PC-9 (cell line): Measurements from ENCODE around the gene TBX15. TPM values are rescaled to one million over a fixed set of nuclear protein-coding genes. Genes with fewer than 3 reads are reported as not detected.

Source experiments
- BruUV-seq: library from RNA; stranded (reverse); fragments of 400-500 nt; replicated peaks from 2 replicates; lab custom pipeline; 2021; lab: Mats Ljungman, UMichigan
- CTCF ChIA-PET: fragments of 300-600 bp; sonication (Branson Sonifier 250); formaldehyde crosslinking; loops from one replicate; lab custom pipeline; 2022; ENCODE audit warnings: antibody characterized with exemption; lab: Charles Lee
- POLR2A ChIA-PET: fragments of 300-600 bp; sonication (Branson Sonifier 250); formaldehyde crosslinking; loops from one replicate; lab custom pipeline; 2022; ENCODE audit warnings: antibody characterized with exemption; ENCODE audit not compliant: unreplicated experiment; lab: Charles Lee
- DNase-seq, 2 experiments: peaks; one replicate each; pipeline versions ENCODE4 v3.0.0 to v3.0.0-alpha.2; 2015 to 2022; ENCODE audit warnings: mixed read lengths in 1 of 2
- H2AFZ ChIP-seq: fragments of 200-600 bp; sonication (generic); 2 replicates; pipeline ENCODE4 v1.8.1; 2017; ENCODE audit warnings: antibody characterized with exemption
- H3F3A ChIP-seq: fragments of 200-600 bp; sonication (generic); 2 replicates; pipeline ENCODE4 v1.8.1; 2017; ENCODE audit warnings: antibody characterized with exemption, mild to moderate bottlenecking, low read depth; ENCODE audit not compliant: insufficient read depth
- H3K27ac ChIP-seq: fragments of 200-600 bp; sonication (generic); 2 replicates; pipeline ENCODE4 v1.6.1; 2016; ENCODE audit warnings: mixed run types
- H3K27me3 ChIP-seq: fragments of 200-600 bp; sonication (generic); 2 replicates; pipeline ENCODE4 v1.6.1; 2016; ENCODE audit warnings: low read depth, mixed run types; ENCODE audit not compliant: insufficient read depth
- H3K36me3 ChIP-seq: fragments of 200-600 bp; sonication (generic); 2 replicates; pipeline ENCODE4 v1.6.1; 2016; ENCODE audit warnings: low read depth, mixed run types
- H3K4me1 ChIP-seq: fragments of 200-600 bp; sonication (generic); replicated peaks from 2 replicates; pipeline ENCODE4 v1.6.1; 2016; ENCODE audit warnings: mixed run types; ENCODE audit not compliant: insufficient read depth
- H3K4me2 ChIP-seq: fragments of 200-600 bp; sonication (generic); 2 replicates; pipeline ENCODE4 v1.6.1; 2017; ENCODE audit warnings: mixed run types
- H3K4me3 ChIP-seq: fragments of 200-600 bp; sonication (generic); 2 replicates; pipeline ENCODE4 v1.6.1; 2016; ENCODE audit warnings: mixed run types
- H3K79me2 ChIP-seq: fragments of 200-600 bp; sonication (generic); 2 replicates; pipeline ENCODE4 v1.6.1; 2017; ENCODE audit warnings: low read depth, mixed run types
- H3K9me2 ChIP-seq: fragments of 200-600 bp; sonication (generic); 2 replicates; pipeline ENCODE4 v1.8.1; 2017; ENCODE audit warnings: mild to moderate bottlenecking; ENCODE audit not compliant: insufficient read depth
- H3K9me3 ChIP-seq: fragments of 200-600 bp; sonication (generic); 2 replicates; pipeline ENCODE4 v1.8.1; 2016; ENCODE audit warnings: low read depth; ENCODE audit not compliant: insufficient read depth
- H4K20me1 ChIP-seq: fragments of 200-600 bp; sonication (generic); 2 replicates; pipeline ENCODE4 v1.8.1; 2017; ENCODE audit not compliant: insufficient read depth
- CTCF ChIP-seq: fragments of 200-600 bp; sonication (generic); conservative IDR thresholded peaks from 2 replicates; pipeline ENCODE4 v1.6.1; 2017; ENCODE audit warnings: mixed run types, antibody characterized with exemption, mild to moderate bottlenecking, moderate library complexity
- EZH2 ChIP-seq: fragments of 200-600 bp; sonication (generic); IDR thresholded peaks from 2 replicates; pipeline ENCODE4 v1.8.0; 2017; ENCODE audit warnings: antibody characterized with exemption, low read depth
- intact Hi-C: fragments of 100-400 bp; cut with micrococcal nuclease; formaldehyde crosslinking; loops from one replicate; pipeline ENCODE4 v1.10.0; 2022; ENCODE audit not compliant: unreplicated experiment
- total RNA-seq: library from RNA; stranded (reverse); gene quantifications from 2 replicates; pipeline ENCODE4 v1.2.3, GENCODE V29; 2021

The TBX15 gene
- total RNA-seq, 1 experiment from 2014 or later = not detected

GRCh38 chr1:118905196-118905595 lies 82.9 kb downstream of the TBX15 start:
- Histone ChIP-seq H3K9me2 (no peaks in the 10 kb centered on the region), H3K79me2 (no peaks in the 10 kb centered on the region), H3K4me2 (no peak overlapping the region), H4K20me1 (no peaks in the 10 kb centered on the region), H2AFZ (no peak overlapping the region), H3K27ac (no peak overlapping the region), H3K36me3 (no peaks in the 10 kb centered on the region), H3K27me3 (no peaks in the 10 kb centered on the region; the same call in 1 of the 2 replicates), H3K4me3 (no peak overlapping the region), H3F3A (no peaks in the 10 kb centered on the region), H3K4me1 (no peaks in the 10 kb centered on the region), H3K9me3 (no peaks in the 10 kb centered on the region)
- no peak for DNase-seq
- ChIA-PET CTCF (no interaction called here), POLR2A (no interaction called here)
- BruUV-seq = no TSS peak
- TF ChIP-seq CTCF = no peak
- TF ChIP-seq EZH2 = no peak
- intact Hi-C loops = no loop called here

GRCh38 chr1:118902711-118903191 lies 85.4 kb downstream of the TBX15 start:
- Histone ChIP-seq H3K36me3 (no peaks in the 10 kb centered on the region), H3K9me3 (no peaks in the 10 kb centered on the region), H3K27me3 (no peaks in the 10 kb centered on the region), H2AFZ (no peak overlapping the region), H3K4me3 (no peak overlapping the region), H3K27ac (no peak overlapping the region), H3K79me2 (no peaks in the 10 kb centered on the region), H3K9me2 (no peaks in the 10 kb centered on the region), H3K4me2 (no peak overlapping the region), H4K20me1 (no peaks in the 10 kb centered on the region), H3F3A (no peaks in the 10 kb centered on the region), H3K4me1 (no peaks in the 10 kb centered on the region)
- POLR2A ChIA-PET = no interaction called here
- no peak for TF ChIP-seq EZH2
- no peak for TF ChIP-seq CTCF
- DNase-seq = no peak
- no TSS peak for BruUV-seq
- CTCF ChIA-PET = no interaction called here
- intact Hi-C loops = no loop called here

GRCh38 chr1:118902299-118902698 lies 85.8 kb downstream of the TBX15 start:
- Histone ChIP-seq H4K20me1 (no peaks in the 10 kb centered on the region), H3K27ac (no peak overlapping the region), H3K27me3 (no peaks in the 10 kb centered on the region), H3K9me2 (no peaks in the 10 kb centered on the region), H3K4me1 (no peaks in the 10 kb centered on the region), H3K9me3 (no peaks in the 10 kb centered on the region), H3K4me2 (no peak overlapping the region), H2AFZ (no peak overlapping the region), H3F3A (no peaks in the 10 kb centered on the region), H3K4me3 (no peak overlapping the region), H3K36me3 (no peaks in the 10 kb centered on the region), H3K79me2 (no peaks in the 10 kb centered on the region)
- no peak for DNase-seq
- POLR2A ChIA-PET = no interaction called here
- CTCF ChIA-PET = no interaction called here
- intact Hi-C loops = no loop called here
- BruUV-seq = no TSS peak
- TF ChIP-seq EZH2 (no peak), CTCF (no peak)
